Measurements from ENCODE around the gene SKA2. TPM values are rescaled to one million over a fixed set of nuclear protein-coding genes. Genes with fewer than 3 reads are reported as not detected.
"Not testable (repeated sequence)": the region's sequence is repeated elsewhere in the genome, so short reads cannot be mapped to it uniquely, and the experiment has no call there.

Gene SKA2
- total RNA-seq, 2 donors from 2014 or later, result 62.7 to 71.8 TPM

GRCh38 chr17:59145571-59146096 is 9.4 kb downstream of the SKA2 start:
- Mint-ChIP-seq H3K4me1 (ENCODE audit: low read depth) (peaks cover 19% of the 10 kb centered on the region), H3K36me3 (ENCODE audit: insufficient read depth in 2 of 2) (peaks cover 0 to 6% of the 10 kb centered on the region in 2 donors), H3K9me3 (no peaks in the 10 kb centered on the region), H3K27me3 (ENCODE audit: low read depth) (no peaks in the 10 kb centered on the region), H3K4me3 (no peak overlapping the region), H3K27ac (peak overlapping the region; percentile 74)
- no peak for DNase-seq
- ATAC-seq (replicated peaks in 1 of 2), result no peak

- H3K27ac Mint-ChIP-seq, result no peak overlapping the region
- ATAC-seq (replicated peaks in 1 of 2), result no peak
- H3K36me3 Mint-ChIP-seq (ENCODE audit: insufficient read depth in 2 of 2), result peaks cover 0 to 8% of the 10 kb centered on the region in 2 donors
- no peak for DNase-seq
- peaks cover 8% of the 10 kb centered on the region for H3K4me1 Mint-ChIP-seq (ENCODE audit: low read depth)
- H3K9me3 Mint-ChIP-seq, result no peaks in the 10 kb centered on the region
- H3K27me3 Mint-ChIP-seq (ENCODE audit: low read depth), result no peaks in the 10 kb centered on the region
- H3K4me3 Mint-ChIP-seq, result no peak overlapping the region
Measured at GRCh38 chr17:59141860-59142259, 13.1 kb downstream of the SKA2 start.

- Mint-ChIP-seq H3K9me3 (no peaks in the 10 kb centered on the region), H3K27ac (no peak overlapping the region)
- ATAC-seq (replicated peaks in 1 of 2), result no peak
Measured at GRCh38 chr17:59139939-59140338, 15.0 kb downstream of the SKA2 start.

GRCh38 chr17:59138339-59138738 is 16.6 kb downstream of the SKA2 start:
- not testable (repeated sequence) for H3K4me1 Mint-ChIP-seq (ENCODE audit: low read depth); H3K27me3 Mint-ChIP-seq (ENCODE audit: low read depth); ATAC-seq (replicated peaks in 1 of 2); DNase-seq; H3K27ac Mint-ChIP-seq; H3K9me3 Mint-ChIP-seq; H3K4me3 Mint-ChIP-seq; H3K36me3 Mint-ChIP-seq (ENCODE audit: insufficient read depth in 2 of 2)

More at GRCh38 chr17:59139939-59140338, 15.0 kb downstream of the SKA2 start:
- H3K4me1 Mint-ChIP-seq (ENCODE audit: low read depth), result no peaks in the 10 kb centered on the region
- H3K4me3 Mint-ChIP-seq, result no peak overlapping the region
- H3K27me3 Mint-ChIP-seq (ENCODE audit: low read depth), result no peaks in the 10 kb centered on the region
- H3K36me3 Mint-ChIP-seq (ENCODE audit: insufficient read depth in 2 of 2), result peaks cover 0 to 8% of the 10 kb centered on the region in 2 donors
- no peak for DNase-seq

- Mint-ChIP-seq H3K27me3 (ENCODE audit: low read depth) (no peaks in the 10 kb centered on the region), H3K4me1 (ENCODE audit: low read depth) (peaks cover 5% of the 10 kb centered on the region), H3K9me3 (no peaks in the 10 kb centered on the region)
Measured at GRCh38 chr17:59131131-59131530, 23.9 kb downstream of the SKA2 start.

GRCh38 chr17:59129814-59130213 is 25.2 kb downstream of the SKA2 start:
- Mint-ChIP-seq H3K9me3 (no peaks in the 10 kb centered on the region), H3K4me3 (no peak overlapping the region), H3K27me3 (ENCODE audit: low read depth) (no peaks in the 10 kb centered on the region), H3K36me3 (ENCODE audit: insufficient read depth in 2 of 2) (peaks cover 0 to 2% of the 10 kb centered on the region in 2 donors), H3K27ac (no peak overlapping the region), H3K4me1 (ENCODE audit: low read depth) (peaks cover 5% of the 10 kb centered on the region)
- ATAC-seq (replicated peaks in 1 of 2), result no peak
- no peak for DNase-seq

More at GRCh38 chr17:59131131-59131530, 23.9 kb downstream of the SKA2 start:
- no peak for ATAC-seq (replicated peaks in 1 of 2)
- Mint-ChIP-seq H3K27ac (no peak overlapping the region), H3K4me3 (no peak overlapping the region), H3K36me3 (ENCODE audit: insufficient read depth in 2 of 2) (no peaks in the 10 kb centered on the region)
- no peak for DNase-seq

GRCh38 chr17:59126809-59127417 is 28.1 kb downstream of the SKA2 start:
- no peaks in the 10 kb centered on the region for H3K27me3 Mint-ChIP-seq (ENCODE audit: low read depth)
- H3K36me3 Mint-ChIP-seq (ENCODE audit: insufficient read depth in 2 of 2), result peaks cover 2% of the 10 kb centered on the region in 2 donors
- H3K27ac Mint-ChIP-seq, result peak overlapping the region; percentile 18
- peaks cover 5% of the 10 kb centered on the region for H3K4me1 Mint-ChIP-seq (ENCODE audit: low read depth)
- DNase-seq (no peak), ATAC-seq (replicated peaks in 1 of 2) (peak in 1 of 2 donors; percentile 67)
- H3K9me3 Mint-ChIP-seq, result no peaks in the 10 kb centered on the region
- no peak overlapping the region for H3K4me3 Mint-ChIP-seq

- no peaks in the 10 kb centered on the region for H3K27me3 Mint-ChIP-seq (ENCODE audit: low read depth)
- no peak for DNase-seq
- H3K4me1 Mint-ChIP-seq (ENCODE audit: low read depth), result peaks cover 5% of the 10 kb centered on the region
- peaks cover 2% of the 10 kb centered on the region in 2 donors for H3K36me3 Mint-ChIP-seq (ENCODE audit: insufficient read depth in 2 of 2)
- no peaks in the 10 kb centered on the region for H3K9me3 Mint-ChIP-seq
- no peak overlapping the region for H3K27ac Mint-ChIP-seq
- no peak overlapping the region for H3K4me3 Mint-ChIP-seq
- peak in 1 of 2 donors; percentile 39 for ATAC-seq (replicated peaks in 1 of 2)
Measured at GRCh38 chr17:59124665-59125064, 30.3 kb downstream of the SKA2 start.

- no peak overlapping the region for H3K27ac Mint-ChIP-seq
- no peak overlapping the region for H3K4me3 Mint-ChIP-seq
- H3K27me3 Mint-ChIP-seq (ENCODE audit: low read depth), result no peaks in the 10 kb centered on the region
- no peaks in the 10 kb centered on the region for H3K9me3 Mint-ChIP-seq
- peaks cover 4% of the 10 kb centered on the region for H3K4me1 Mint-ChIP-seq (ENCODE audit: low read depth)
- DNase-seq, result no peak
- peaks cover 2 to 12% of the 10 kb centered on the region in 2 donors for H3K36me3 Mint-ChIP-seq (ENCODE audit: insufficient read depth in 2 of 2)
- ATAC-seq (replicated peaks in 1 of 2), result no peak
Measured at GRCh38 chr17:59121901-59122480, 33.0 kb downstream of the SKA2 start.

- H3K4me3 Mint-ChIP-seq, result no peak overlapping the region
- no peaks in the 10 kb centered on the region for H3K27me3 Mint-ChIP-seq (ENCODE audit: low read depth)
- H3K4me1 Mint-ChIP-seq (ENCODE audit: low read depth), result no peaks in the 10 kb centered on the region
Measured at GRCh38 chr17:59115474-59115873, 39.5 kb downstream of the SKA2 start.

GRCh38 chr17:59111539-59111938 is 43.4 kb downstream of the SKA2 start:
- Mint-ChIP-seq H3K36me3 (ENCODE audit: insufficient read depth in 2 of 2) (peaks cover 2 to 14% of the 10 kb centered on the region in 2 donors), H3K4me1 (ENCODE audit: low read depth) (peaks cover 31% of the 10 kb centered on the region), H3K4me3 (no peak overlapping the region)

More at GRCh38 chr17:59115474-59115873, 39.5 kb downstream of the SKA2 start:
- no peak for ATAC-seq (replicated peaks in 1 of 2)
- DNase-seq, result no peak
- H3K9me3 Mint-ChIP-seq, result no peaks in the 10 kb centered on the region
- H3K36me3 Mint-ChIP-seq (ENCODE audit: insufficient read depth in 2 of 2), result peaks cover 0 to 15% of the 10 kb centered on the region in 2 donors
- no peak overlapping the region for H3K27ac Mint-ChIP-seq

GRCh38 chr17:59110973-59111372 is 44.0 kb downstream of the SKA2 start:
- ATAC-seq (replicated peaks in 1 of 2) (no peak), DNase-seq (no peak)
- Mint-ChIP-seq H3K36me3 (ENCODE audit: insufficient read depth in 2 of 2) (peaks cover 2 to 14% of the 10 kb centered on the region in 2 donors), H3K27ac (peak overlapping the region; percentile 2), H3K27me3 (ENCODE audit: low read depth) (no peaks in the 10 kb centered on the region), H3K9me3 (no peaks in the 10 kb centered on the region), H3K4me3 (peak overlapping the region in 1 of 2 donors; percentile 33), H3K4me1 (ENCODE audit: low read depth) (peaks cover 32% of the 10 kb centered on the region)

More at GRCh38 chr17:59111539-59111938, 43.4 kb downstream of the SKA2 start:
- ATAC-seq (replicated peaks in 1 of 2) (no peak), DNase-seq (no peak)
- Mint-ChIP-seq H3K9me3 (no peaks in the 10 kb centered on the region), H3K27ac (peak overlapping the region; percentile 40), H3K27me3 (ENCODE audit: low read depth) (no peaks in the 10 kb centered on the region)

GRCh38 chr17:59108400-59109102 is 46.4 kb downstream of the SKA2 start:
- Mint-ChIP-seq H3K27ac (peak overlapping the region; percentile 33), H3K4me1 (ENCODE audit: low read depth) (peaks cover 55% of the 10 kb centered on the region), H3K27me3 (ENCODE audit: low read depth) (no peaks in the 10 kb centered on the region), H3K36me3 (ENCODE audit: insufficient read depth in 2 of 2) (peaks cover 6 to 15% of the 10 kb centered on the region in 2 donors), H3K9me3 (no peaks in the 10 kb centered on the region), H3K4me3 (peak overlapping the region; percentile 73 to 99)
- ATAC-seq (replicated peaks in 1 of 2) (no peak), DNase-seq (no peak)

Data from activated T-cell treated with anti-CD3 and anti-CD28 coated beads, Interleukin-2, amount 50 U/mL, for 72 hours (primary cell).